ENCODE measurements around the gene MYO1H.

MYO1H gene

DNA sequence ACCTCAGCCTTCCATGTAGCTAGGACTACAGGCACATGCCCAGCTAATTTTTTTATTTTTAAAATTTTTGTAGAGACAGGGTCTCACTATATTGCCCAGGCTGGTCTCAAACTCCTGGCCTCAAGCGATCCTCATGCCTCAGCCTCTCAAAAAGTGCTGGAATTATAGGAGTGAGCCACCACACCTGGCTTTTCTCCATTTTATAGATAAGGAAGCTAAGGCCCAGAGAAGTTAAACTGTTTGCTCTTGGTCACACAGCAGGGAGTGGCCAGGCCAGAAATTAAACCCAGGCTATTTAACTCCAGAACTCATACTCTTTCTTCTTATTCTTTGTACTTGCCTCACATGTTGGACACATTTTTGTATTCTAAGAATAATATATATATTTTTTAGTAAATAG lies 146.2 kb downstream of the MYO1H start:
- DNase-seq: no peak

DNA sequence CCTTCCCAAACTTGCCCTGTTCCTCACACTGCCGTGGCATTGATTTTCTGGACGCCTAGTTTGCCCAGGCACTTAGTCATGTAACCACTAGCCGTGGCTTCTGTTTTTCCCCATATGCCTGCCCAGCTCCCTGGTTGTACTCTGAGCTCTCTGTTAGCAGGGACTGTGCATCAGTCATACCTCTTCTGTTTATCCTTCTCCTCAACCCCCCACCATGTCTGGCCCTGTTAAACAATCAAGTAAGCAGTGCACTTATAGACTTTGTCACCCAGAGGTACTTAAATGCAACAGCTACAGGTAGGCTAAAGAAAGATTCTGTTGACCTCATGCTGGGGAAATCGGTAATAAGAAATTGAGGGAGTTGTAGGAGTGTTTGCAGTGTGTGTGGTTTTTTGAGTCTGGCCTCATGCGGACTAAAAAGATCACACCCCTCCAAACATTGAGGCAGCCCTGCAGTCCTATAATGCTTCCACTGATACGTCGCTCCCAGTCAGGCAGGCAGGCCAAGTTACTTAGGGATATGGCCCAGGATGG lies 146.7 kb downstream of the MYO1H start:
- no peak for DNase-seq

DNA sequence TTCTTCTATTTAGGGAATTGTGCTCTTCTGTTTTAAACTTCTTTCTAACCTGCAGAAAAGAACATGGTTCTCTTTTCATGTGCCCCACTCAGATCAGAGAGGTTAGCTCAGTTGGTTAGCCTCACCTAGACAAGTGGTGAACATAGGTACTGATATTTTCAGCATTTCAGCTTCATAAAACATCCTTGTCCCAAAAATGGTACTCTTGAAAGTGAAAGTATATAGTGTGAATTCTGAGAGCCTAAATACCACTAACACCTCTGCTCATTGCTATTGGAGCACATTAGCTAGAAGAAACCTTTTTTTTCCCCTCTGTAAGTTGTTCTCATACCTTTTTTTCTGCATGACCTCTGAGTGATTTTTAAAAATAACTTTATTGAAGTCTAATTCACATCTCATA lies 147.3 kb downstream of the MYO1H start:
- DNase-seq: no peak

DNA sequence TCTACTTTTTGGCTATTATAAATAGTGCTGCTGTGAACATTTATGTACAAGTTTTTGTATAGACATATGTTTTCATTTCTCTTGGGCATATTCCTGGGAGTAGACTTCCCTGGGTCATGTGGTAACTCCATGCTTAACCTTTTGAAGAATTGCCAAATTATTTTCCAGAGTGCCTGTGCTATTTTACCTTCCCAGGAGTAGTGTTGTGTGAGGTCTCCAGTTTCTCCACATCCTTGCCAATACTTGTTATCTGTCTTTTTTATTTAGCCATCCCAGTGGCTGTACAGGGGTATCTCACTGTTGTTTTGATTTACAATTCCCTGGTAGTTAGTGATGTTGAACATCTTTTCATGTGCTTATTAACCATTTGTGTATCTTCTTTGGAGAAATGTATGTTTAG lies 148.6 kb downstream of the MYO1H start:
- no peak for DNase-seq

DNA sequence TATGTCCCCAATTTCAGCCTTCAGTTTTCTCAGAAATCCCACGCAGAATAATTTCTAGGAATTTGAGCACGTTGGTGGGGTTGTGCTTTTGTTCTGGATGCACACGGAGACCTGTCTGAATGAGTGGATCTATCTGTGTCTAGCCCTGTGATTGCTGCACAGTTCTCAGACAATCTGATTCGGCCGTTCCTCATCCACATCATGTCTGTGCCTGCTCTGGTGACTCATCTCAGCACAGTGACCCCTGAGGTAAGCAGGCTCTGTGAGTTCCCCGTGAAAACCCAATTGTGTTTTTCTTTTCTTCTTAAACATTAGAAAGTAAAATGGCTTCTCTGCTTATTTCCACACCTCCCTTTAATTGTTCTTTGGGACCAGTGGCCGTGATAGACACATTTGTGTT lies 150.0 kb downstream of the MYO1H start:
- no peak for DNase-seq

All from activated CD4-positive, alpha-beta T cell treated with anti-CD3 and anti-CD28 coated beads, Interleukin-2, amount 50 U/mL, for 48 hours (primary cell).